ENCODE measurements around the gene TSHZ3.

The TSHZ3 gene

DNA sequence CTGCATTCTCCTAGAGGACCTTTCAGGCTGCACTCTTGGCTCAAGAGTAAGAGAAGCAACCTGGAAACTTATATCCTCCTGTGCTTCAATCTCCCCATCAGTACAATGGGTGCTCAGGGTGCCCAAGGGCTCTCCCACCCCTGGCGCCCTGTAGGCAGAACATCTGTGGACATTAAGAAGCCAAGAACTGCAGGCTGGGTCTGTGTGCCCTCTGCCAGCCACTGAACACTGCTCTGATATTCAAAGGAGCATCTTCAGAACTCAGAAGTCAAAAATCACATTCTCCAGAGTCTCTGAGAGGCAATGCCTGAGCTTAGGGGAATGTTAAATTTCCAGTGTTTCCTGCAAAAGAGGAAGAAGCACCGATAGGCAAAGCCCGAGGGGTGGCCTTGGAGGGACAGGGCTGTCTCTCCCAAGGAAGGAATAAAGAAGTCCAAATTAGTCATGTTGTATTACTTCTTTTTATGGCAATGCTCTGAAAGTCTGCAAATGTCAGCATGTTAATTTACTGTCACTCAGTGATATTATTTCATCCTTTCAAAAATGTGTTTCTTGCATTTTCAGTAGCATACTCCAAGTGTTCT, 88.1 kb downstream of the TSHZ3 start:
- DNase-seq (ENCODE audit: low spot score): no peak

- DNase-seq (ENCODE audit: low spot score): no peak
Observed at GRCh38 chr19:31260171-31260933, 88.9 kb downstream of the TSHZ3 start.

DNA sequence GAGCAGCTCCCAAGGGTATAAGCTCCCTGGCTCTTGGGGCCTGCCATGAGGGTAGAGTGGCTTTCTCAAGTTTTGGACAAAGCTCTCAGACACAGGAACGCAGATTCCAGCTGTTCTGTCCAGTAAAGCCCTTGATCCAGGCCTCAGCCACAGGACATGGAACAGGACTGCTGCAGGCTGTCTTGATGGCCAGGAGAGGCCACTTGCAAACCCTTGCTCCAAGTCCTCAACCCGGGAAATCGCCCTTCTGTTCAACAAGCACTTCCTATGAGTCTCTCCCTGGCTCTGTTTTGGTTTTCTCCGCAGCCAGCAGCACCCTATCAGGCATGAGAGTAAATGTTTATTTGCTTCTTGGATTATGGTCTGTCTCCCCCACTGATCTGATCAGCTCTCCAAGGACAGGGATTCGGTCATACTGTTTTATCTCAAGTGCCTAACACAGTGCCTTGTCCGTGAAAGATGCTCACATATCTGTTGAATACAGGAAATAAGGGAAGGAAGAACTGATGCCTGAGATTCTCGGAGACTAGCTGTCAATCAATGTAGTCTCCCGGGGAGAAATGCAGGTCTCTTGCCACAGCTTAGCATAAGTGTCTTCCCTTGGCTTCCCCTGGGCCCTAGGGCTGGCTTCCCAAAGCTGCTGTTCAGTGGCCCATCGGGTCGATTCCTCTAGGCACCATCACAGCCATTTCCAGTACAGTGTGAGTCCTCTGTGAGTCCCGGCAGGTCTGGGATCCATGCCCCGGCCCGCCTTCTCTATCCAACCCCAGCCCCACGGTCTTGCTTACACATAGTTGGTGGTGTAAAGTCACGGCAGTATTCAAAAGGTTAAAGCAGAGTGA, 90.8 kb downstream of the TSHZ3 start:
- no peak for DNase-seq (ENCODE audit: low spot score)

DNA sequence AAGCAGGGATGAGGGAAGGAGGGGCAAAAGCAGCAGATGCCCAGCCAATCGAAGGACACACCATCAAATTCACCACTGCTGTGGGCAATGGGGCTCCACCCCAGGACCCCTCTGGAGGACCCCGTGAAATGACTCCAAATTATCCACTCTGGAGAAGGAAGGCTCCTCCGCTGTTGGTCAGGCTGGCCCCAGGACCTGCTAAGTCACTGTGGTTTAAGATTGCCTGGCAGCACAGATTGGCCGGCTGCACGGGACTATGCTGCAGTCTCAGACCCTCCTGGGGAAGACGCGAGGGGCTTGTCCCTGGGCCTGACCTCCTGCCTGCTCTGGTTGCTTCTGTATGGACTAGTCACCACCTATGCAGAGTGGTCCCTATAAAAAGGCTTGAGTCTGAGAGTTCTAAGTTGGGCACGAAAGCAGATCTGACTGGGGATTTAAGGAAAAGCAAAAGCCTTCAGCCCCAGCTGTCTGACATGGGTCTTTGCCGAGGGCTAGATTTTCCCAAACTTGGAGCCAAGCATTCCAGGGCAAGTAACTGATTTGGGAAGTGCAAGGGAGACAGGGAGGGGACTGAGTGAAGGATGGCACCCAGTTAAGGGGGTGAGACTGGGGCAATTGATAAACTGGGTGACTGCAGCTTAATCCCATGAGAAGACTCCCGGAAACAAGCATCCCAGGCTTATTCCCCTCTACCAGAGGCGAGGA, 91.7 kb downstream of the TSHZ3 start:
- DNase-seq (ENCODE audit: low spot score): no peak

GRCh38 chr19:31257025-31257424, 92.2 kb downstream of the TSHZ3 start:
- DNase-seq (ENCODE audit: low spot score): no peak

- no peak for DNase-seq (ENCODE audit: low spot score)
Observed at GRCh38 chr19:31256593-31256960, 92.7 kb downstream of the TSHZ3 start.

GRCh38 chr19:31255831-31256592, 93.2 kb downstream of the TSHZ3 start:
- DNase-seq (ENCODE audit: low spot score): no peak

GRCh38 chr19:31255174-31255799, 93.9 kb downstream of the TSHZ3 start:
- DNase-seq (ENCODE audit: low spot score): no peak

- no peak for DNase-seq (ENCODE audit: low spot score)
Observed at GRCh38 chr19:31254611-31255010, 94.6 kb downstream of the TSHZ3 start.

DNA sequence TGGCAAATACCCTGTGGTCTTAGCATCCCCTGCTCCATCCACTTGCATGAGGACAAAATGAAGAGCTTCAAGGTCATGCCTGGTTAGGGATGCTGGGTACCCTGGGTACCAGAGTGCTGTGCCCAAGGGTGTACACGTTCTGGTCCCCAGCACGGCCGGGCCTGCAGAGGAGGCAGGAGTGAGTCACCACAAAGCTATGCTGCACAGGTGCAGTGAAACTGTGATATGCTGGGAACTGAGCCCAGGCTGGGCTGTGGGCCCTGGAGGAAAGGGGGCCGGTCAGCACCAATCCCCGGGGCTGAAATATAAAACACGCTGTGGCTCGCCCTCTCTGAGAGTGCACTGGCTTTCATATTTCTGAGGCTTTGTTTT, 95.1 kb downstream of the TSHZ3 start:
- DNase-seq (ENCODE audit: low spot score): no peak

- DNase-seq (ENCODE audit: low spot score): no peak
Observed at GRCh38 chr19:31253526-31254179, 95.6 kb downstream of the TSHZ3 start.

DNA sequence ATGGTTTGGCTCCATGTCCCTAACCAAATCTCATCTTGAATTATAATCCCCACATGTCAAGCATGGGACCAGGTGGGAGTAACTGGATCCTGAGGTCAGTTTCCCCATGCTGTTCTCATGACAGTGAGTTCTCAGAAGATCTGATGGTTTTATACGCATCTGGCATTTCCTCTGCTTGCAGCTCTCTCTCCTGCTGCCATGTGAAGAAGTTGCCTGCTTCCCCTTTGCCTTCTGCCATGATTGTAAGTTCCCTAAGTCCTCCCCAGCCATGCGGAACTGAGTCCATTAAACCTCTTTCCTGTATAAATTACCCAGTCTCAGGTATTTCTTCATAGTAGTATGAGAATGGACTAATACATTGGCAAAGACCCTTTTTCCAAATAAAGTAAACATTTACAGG, 96.8 kb downstream of the TSHZ3 start:
- no peak for DNase-seq (ENCODE audit: low spot score)

- no peak for DNase-seq (ENCODE audit: low spot score)
Observed at GRCh38 chr19:31249217-31249616, 100.0 kb downstream of the TSHZ3 start.

- DNase-seq (ENCODE audit: low spot score): no peak
Observed at GRCh38 chr19:31235806-31236205, 113.4 kb downstream of the TSHZ3 start.

DNA sequence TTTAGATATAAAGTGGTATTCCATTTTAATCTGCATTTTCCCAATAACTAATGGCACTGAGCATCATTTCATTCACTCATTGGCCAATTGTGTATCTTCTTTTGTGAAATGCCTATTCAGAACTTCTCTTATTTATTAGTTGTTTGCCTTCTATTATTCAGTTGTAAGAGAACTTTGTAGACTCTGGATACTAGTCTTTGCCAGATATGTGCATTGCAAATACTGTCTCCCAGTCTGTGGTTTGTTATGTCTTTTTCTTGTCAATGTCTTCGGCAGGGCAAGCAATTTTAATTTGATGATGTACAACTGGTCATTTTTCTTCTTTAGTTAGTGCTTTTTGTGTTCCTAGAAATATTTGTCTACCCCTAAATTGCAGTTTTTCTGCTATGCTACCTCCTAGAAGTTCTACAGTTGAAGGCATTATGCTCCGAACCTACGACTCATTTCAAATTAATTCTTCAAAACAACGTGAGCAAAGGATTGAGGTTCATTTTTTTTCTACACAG, 115.9 kb downstream of the TSHZ3 start:
- no peak for DNase-seq (ENCODE audit: low spot score)

- DNase-seq (ENCODE audit: low spot score): peak; percentile 80
Observed at GRCh38 chr19:31232871-31233270, 116.4 kb downstream of the TSHZ3 start.

GRCh38 chr19:31232180-31232579, 117.1 kb downstream of the TSHZ3 start:
- DNase-seq (ENCODE audit: low spot score): no peak

DNA sequence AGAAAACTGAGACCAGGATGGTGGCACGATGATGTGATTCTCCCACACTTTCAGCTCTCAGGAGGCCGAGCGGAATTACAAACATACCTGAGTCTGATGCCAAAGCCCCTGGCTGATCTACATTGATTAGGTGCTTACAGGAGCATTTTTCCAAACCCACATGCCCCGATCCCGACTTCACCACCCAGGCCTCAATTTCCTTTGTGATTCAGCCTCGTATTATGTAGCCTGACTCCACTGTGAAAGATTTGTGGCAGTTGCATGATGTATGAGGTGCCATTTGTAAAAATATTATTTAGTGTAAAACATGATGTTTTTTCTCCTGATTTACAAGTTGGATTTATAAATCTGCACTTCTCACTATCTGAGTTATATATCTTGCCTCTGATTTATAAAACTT, 118.0 kb downstream of the TSHZ3 start:
- DNase-seq (ENCODE audit: low spot score): no peak

GRCh38 chr19:31226151-31226935, 122.9 kb downstream of the TSHZ3 start:
- DNase-seq (ENCODE audit: low spot score): no peak

Measured in AG08395 (cell line).